ENCODE data around the gene NEUROD2.

- TF ChIP-seq SPI1 (IDR thresholded peaks at IDR 0.05; ENCODE audit: borderline replicate concordance, insufficient read depth, low read depth, low read length) (no peak), CTCF (IDR thresholded peaks at IDR 0.05 in 2 of 3, conservative IDR thresholded peaks at IDR 0.05 in 1 of 3; ENCODE audit: control insufficient read depth in 2 of 3, extremely low read depth in 1 of 3, insufficient read depth in 1 of 3, low read depth in 3 of 3, low read length in 3 of 3) (no peak), CUX1 (IDR thresholded peaks at IDR 0.05; ENCODE audit: insufficient replicate concordance, low read depth, low read length) (no peak), SMAD1 (IDR thresholded peaks at IDR 0.05; ENCODE audit: low read depth, partially characterized antibody) (no peak), EZH2 (IDR thresholded peaks at IDR 0.05; ENCODE audit: borderline replicate concordance, control insufficient read depth, low read depth, low read length) (no peak)
Measured at GRCh38 chr17:39603304-39604016, 4.3 kb downstream of the NEUROD2 start.

All from GM12878 (cell line).